Spleen (tissue), 11 donors: ENCODE results near the gene ATG7. TPM values are rescaled to one million over a fixed set of nuclear protein-coding genes. Genes with fewer than 3 reads are reported as not detected.

Source experiments
- DNase-seq: peaks from one replicate; pipeline ENCODE4 v3.0.0-alpha.2; 2020
- H3K27ac ChIP-seq, 8 donors: fragments of 200-600 bp; sonication (generic) in 7 of 8; 1 replicate in 4 of 8; 2 replicates in 4 of 8; pipeline versions ENCODE4 v1.5.0 to v1.8.0; 2016 to 2021; ENCODE audit warnings: inconsistent platforms in 4 of 8, mild to moderate bottlenecking in 4 of 8, moderate library complexity in 1 of 8
- H3K27me3 ChIP-seq, 7 donors: fragments of 200-600 bp; sonication (generic) in 6 of 7; replicated peaks in 1 of 7; 1 replicate in 4 of 7; 2 replicates in 3 of 7; pipeline versions ENCODE4 v1.5.0 to v1.8.0; 2016 to 2021; ENCODE audit warnings: inconsistent platforms in 3 of 7, mild to moderate bottlenecking in 1 of 7
- H3K36me3 ChIP-seq, 6 donors: fragments of 200-600 bp; sonication (generic) in 5 of 6; 1 replicate in 4 of 6; 2 replicates in 2 of 6; pipeline versions ENCODE4 v1.5.0 to v1.8.0; 2016 to 2021; ENCODE audit warnings: inconsistent platforms in 2 of 6
- H3K4me1 ChIP-seq, 6 donors: fragments of 200-600 bp; sonication (generic) in 5 of 6; 1 replicate in 3 of 6; 2 replicates in 3 of 6; pipeline versions ENCODE4 v1.5.0 to v1.8.0; 2016 to 2021; ENCODE audit warnings: inconsistent platforms in 3 of 6
- H3K4me3 ChIP-seq, 8 donors: fragments of 200-600 bp; sonication (generic) in 7 of 8; 1 replicate in 4 of 8; 2 replicates in 4 of 8; pipeline versions ENCODE4 v1.5.0 to v1.8.0; 2016 to 2021; ENCODE audit warnings: inconsistent platforms in 4 of 8, mild to moderate bottlenecking in 4 of 8, moderate library complexity in 2 of 8
- H3K9me3 ChIP-seq, 8 donors: fragments of 200-600 bp; sonication (generic) in 7 of 8; 1 replicate in 4 of 8; 2 replicates in 4 of 8; pipeline versions ENCODE4 v1.5.0 to v1.8.0; 2016 to 2021; ENCODE audit warnings: inconsistent platforms in 4 of 8
- CTCF ChIP-seq, 11 experiments: fragments of 200-600 bp in 7 of 11; fragments of 450-650 bp in 4 of 11; sonication (generic) in 4 of 11; IDR thresholded peaks in 8 of 11; conservative IDR thresholded peaks in 3 of 11; 1 replicate in 7 of 11; 2 replicates in 4 of 11; pipeline versions ENCODE4 v1.4.0 to v1.8.0; 2016 to 2021; ENCODE audit warnings: antibody characterized with exemption in 11 of 11, inconsistent platforms in 4 of 11, mild to moderate bottlenecking in 1 of 11
- POLR2A ChIP-seq, 3 donors: fragments of 450-650 bp; IDR thresholded peaks; one replicate each; pipeline ENCODE4 v1.5.1; 2017; ENCODE audit warnings: antibody characterized with exemption in 3 of 3, mild to moderate bottlenecking in 1 of 3
- POLR2AphosphoS5 ChIP-seq, 3 donors: sonication (generic); formaldehyde crosslinking; IDR thresholded peaks; one replicate each; pipeline ENCODE4 v1.5.1; 2017; ENCODE audit warnings: antibody characterized with exemption in 3 of 3
- WGBS, 5 donors: extraction: QIAGEN DNeasy Blood & Tissue Kit in 3 of 5; methylation state at CpG; one replicate each; pipeline versions ENCODE4 v1.1.5 to v1.1.7; 2013 to 2018; 5-methylcytosine and 5-hydroxymethylcytosine counted together
- intact Hi-C: fragments of 100-400 bp; cut with DNase I; formaldehyde crosslinking; loops from one replicate; pipeline ENCODE4 v1.15.0; 2023; ENCODE audit warnings: low total_unique reads
- polyA plus RNA-seq, 3 donors: library from polyadenylated mRNA; stranded (reverse); fragments of 200-250 nt; gene quantifications; one replicate each; pipeline ENCODE4 v1.2.1, GENCODE V29; 2013
- total RNA-seq, 7 donors: library from RNA; depleted of rRNA in 3 of 7; stranded (reverse); fragments of >200 nt in 3 of 7; fragmentation: NEBNext Ultra II Directional in 4 of 7; extraction: Animal tissue kit (Norgen Biotek cat#: 25700) in 4 of 7; gene quantifications; one replicate each; pipeline versions ENCODE4 v1.1.0 to v1.2.1, GENCODE V29; 2016 to 2021
- donor health status: healthy with polysubstance abuse.
- donor health status: DM: no; HTN: no; CAD: no; lungs with moderate emphysema.
- donor health status: DM: no; HTN: no; CAD: no.
- donor health status: Bipolar disorder and iron deficiency.
- donor health status: healthy.
- donor health status: DM: no; HTN: no; CAD: no.
- donor health status: DM: yes; HTN: yes; CAD: no.

Gene ATG7
- total and polyA plus RNA-seq, 10 donors: 7.5 to 114 (median 77.1) TPM

GRCh38 chr3:11246663-11246970 lies 25.6 kb upstream of the ATG7 start:
- no peak for DNase-seq
- H3K9me3 ChIP-seq: no peaks in the 10 kb centered on the region
- H3K4me3 ChIP-seq: no peak overlapping the region
- TF ChIP-seq CTCF (IDR thresholded peaks at IDR 0.05 in 8 of 11, conservative IDR thresholded peaks at IDR 0.05 in 3 of 11) (no peak), POLR2A (IDR thresholded peaks at IDR 0.05) (no peak), POLR2AphosphoS5 (IDR thresholded peaks at IDR 0.05) (no peak)
- H3K27ac ChIP-seq: no peak overlapping the region
- H3K4me1 ChIP-seq: no peaks in the 10 kb centered on the region
- WGBS, 5 donors: 89 to 97% (median 93%) methylated on average over 2 of the region's 2 CpGs
- no peaks in the 10 kb centered on the region for H3K36me3 ChIP-seq
- H3K27me3 ChIP-seq: no peaks in the 10 kb centered on the region
- intact Hi-C loops: no loop called here

- Histone ChIP-seq H3K36me3 (no peaks in the 10 kb centered on the region), H3K27ac (no peak overlapping the region), H3K4me1 (no peaks in the 10 kb centered on the region), H3K4me3 (no peak overlapping the region), H3K9me3 (no peaks in the 10 kb centered on the region), H3K27me3 (no peaks in the 10 kb centered on the region)
- intact Hi-C loops: no loop called here
- TF ChIP-seq POLR2A (IDR thresholded peaks at IDR 0.05): no peak
- no peak for TF ChIP-seq POLR2AphosphoS5 (IDR thresholded peaks at IDR 0.05)
- no peak for TF ChIP-seq CTCF (IDR thresholded peaks at IDR 0.05 in 8 of 11, conservative IDR thresholded peaks at IDR 0.05 in 3 of 11)
- 54 to 66% (median 61%) methylated on average over 8 of the region's 8 CpGs for WGBS, 5 donors
- DNase-seq: no peak
These were observed 24.8 kb upstream of the ATG7 start for GRCh38 chr3:11247362-11247761.

GRCh38 chr3:11248596-11248995 lies 23.6 kb upstream of the ATG7 start:
- H3K27ac ChIP-seq: no peak overlapping the region
- intact Hi-C loops: no loop called here
- 92 to 97% (median 93%) methylated on average over 6 of the region's 6 CpGs for WGBS, 5 donors
- H3K36me3 ChIP-seq: no peaks in the 10 kb centered on the region
- no peak overlapping the region for H3K4me3 ChIP-seq
- DNase-seq: no peak
- no peaks in the 10 kb centered on the region for H3K4me1 ChIP-seq
- no peaks in the 10 kb centered on the region for H3K27me3 ChIP-seq
- TF ChIP-seq CTCF (IDR thresholded peaks at IDR 0.05 in 8 of 11, conservative IDR thresholded peaks at IDR 0.05 in 3 of 11): no peak
- no peak for TF ChIP-seq POLR2AphosphoS5 (IDR thresholded peaks at IDR 0.05)
- no peak for TF ChIP-seq POLR2A (IDR thresholded peaks at IDR 0.05)
- H3K9me3 ChIP-seq: no peaks in the 10 kb centered on the region

- no peak for TF ChIP-seq CTCF (IDR thresholded peaks at IDR 0.05 in 8 of 11, conservative IDR thresholded peaks at IDR 0.05 in 3 of 11)
- no peak for TF ChIP-seq POLR2AphosphoS5 (IDR thresholded peaks at IDR 0.05)
- no peak for TF ChIP-seq POLR2A (IDR thresholded peaks at IDR 0.05)
- Histone ChIP-seq H3K4me1 (no peaks in the 10 kb centered on the region), H3K27ac (no peak overlapping the region), H3K27me3 (peaks cover 0 to 9% (median 0%) of the 10 kb centered on the region in 7 donors), H3K4me3 (no peak overlapping the region), H3K36me3 (no peaks in the 10 kb centered on the region), H3K9me3 (no peaks in the 10 kb centered on the region)
- intact Hi-C loops: no loop called here
- whole genome bisulfite sequencing, 5 donors: 72 to 79% (median 78%) methylated on average over 10 of the region's 10 CpGs
- no peak for DNase-seq
These were observed 21.0 kb upstream of the ATG7 start for GRCh38 chr3:11250902-11251806.
